Inflammatory macrophage treated with lipopolysaccharide for 1 hour (primary cell): ENCODE measurements around the gene PAX8.
A peak's percentile ranks its signal among the peaks of the same experiment; 100 is the strongest.
"Not testable (repeated sequence)": the region's sequence is repeated elsewhere in the genome, so short reads cannot be mapped to it uniquely, and the experiment has no call there.

ENCODE experiments used
- DNase-seq, 2 donors: peaks; one replicate each; pipeline ENCODE4 v3.0.0-alpha.2; 2020 to 2022

The PAX8 gene

DNA sequence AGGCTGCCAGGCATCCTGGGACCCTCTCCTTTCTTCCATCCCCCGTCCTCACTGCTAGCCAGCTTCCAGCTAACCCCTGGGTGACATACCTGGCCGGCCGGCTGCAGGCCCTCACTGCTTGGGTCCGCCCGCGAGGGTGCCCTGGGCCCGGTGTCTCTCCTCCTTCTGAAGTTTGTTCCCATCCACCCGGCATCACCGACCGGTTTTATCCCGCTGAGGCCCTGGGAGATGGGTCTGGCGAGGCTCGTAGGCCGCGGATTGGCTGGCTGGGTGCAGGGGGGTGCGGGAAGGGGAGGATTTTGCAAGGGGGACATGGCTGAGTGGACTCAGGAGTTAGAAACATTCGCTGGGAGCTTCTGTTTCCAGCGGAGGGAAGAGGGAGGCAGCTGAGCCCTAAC, at the start of gene PAX8:
Gene PAX8 (minus strand): TSS at position 180 of the 398 bp plus-strand sequence. CDS start 527 bp downstream, outside the sequence.
- no peak for DNase-seq

DNA sequence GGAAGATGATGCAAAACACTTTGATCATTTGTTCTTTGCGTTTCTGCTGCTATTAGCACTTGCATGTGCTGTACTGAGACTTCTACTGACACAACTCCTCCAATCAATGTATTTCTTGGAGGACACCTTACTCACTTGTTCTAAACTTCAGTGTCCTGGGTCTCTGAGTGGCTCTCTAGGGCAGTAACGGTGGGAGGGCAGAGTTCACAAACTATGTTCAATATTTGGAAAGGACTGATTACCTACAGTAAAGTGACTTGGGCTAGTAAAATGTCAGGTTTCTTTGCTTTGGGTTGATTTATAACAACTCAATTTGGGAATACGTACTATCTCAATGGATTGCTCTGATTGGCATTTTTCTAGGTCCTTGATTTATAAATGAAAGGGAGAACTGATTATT, 49.3 kb upstream of the PAX8 start:
- no peak for DNase-seq

DNA sequence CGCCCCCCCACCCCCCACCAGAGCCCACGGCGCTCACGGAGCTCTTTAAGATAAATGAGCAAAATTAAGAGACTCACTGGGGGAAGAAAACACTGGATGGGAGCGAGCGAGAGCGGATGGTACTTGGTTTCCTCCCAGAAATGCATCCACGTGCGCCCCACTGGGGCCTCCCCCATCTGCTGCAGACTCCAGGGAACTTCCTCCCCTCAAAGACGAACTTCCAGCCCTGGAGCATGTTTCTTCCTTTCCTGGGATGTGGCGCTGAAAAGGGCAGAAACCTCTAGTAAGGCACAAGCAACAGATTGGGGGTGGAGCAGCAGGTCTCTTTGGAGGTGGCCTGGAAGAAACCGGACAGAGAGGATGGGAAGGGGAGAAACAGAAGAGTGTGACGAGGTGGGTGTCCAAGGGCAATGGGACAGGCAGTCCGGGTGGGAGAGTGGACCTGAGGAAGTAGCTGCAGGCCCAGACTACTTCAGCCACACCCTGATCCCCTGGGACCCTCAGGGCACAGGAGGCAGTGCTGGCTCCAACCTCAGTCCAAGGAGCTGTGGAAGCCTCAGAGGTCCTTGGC, 46.5 kb upstream of the PAX8 start:
- DNase-seq = not testable (repeated sequence)

DNA sequence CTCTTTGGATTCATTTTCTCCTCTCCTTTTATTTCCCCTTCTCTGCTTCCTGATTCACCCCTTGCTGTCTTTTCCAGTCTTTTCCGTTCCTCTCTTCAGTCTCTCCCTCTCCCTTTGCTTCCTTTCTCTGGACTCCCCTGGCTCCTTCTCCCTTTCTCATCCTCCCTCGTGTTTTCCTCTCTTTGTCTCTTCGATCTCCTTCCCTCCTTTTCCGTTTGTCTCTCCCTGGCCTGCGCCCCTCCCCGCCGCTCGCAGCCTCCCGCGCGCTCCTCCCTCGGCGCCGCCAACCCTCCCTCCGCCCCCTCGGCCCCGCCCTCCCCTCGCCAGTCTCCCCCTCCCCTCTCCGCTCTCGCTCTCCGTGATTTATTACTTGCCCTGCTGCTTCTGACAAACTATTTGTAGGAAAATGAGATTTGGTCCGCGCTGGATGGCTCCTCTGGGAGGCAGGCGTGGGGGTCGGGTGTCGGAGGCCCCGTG, 46.0 kb upstream of the PAX8 start:
- DNase-seq = no peak

DNA sequence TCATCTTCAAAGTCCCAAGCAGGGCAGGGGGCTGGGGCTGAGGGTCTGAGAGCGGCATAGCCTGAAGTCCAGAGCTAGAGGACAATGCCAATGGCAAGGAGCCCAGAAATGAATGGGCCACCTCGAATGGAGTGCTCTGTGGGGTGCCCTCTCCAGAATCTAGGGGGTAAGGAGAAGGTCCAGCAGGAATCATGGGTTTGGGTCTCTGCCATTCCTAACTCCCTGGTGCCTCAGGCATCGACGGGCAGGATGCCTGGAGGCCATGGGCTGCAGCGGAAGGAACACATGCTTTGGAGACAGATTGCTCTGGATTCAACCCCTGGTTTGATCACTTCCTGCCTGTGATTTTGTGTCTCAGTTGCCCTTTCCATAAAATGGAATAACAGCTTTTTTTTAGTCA, 44.4 kb upstream of the PAX8 start:
- DNase-seq = not testable (repeated sequence)

DNA sequence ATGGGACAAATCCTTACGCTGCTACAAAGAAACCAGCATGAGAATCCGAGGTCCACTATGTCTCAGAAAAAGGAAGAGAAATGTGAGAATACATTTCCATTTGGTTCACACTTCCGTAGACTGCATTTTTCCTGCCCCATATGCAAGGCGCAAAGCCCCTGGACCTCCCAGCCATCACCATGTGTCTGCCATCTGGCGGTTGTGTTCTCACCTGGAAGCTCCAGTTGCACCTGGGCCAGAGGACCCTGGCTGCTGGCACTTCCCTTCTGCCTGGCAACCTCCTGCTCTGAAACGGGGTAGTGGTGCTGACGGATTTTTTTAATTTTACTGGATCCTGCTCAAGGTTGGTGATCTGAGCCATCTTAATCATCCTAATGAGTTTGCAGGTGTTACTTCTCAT, 41.4 kb upstream of the PAX8 start:
- DNase-seq = not testable (repeated sequence)

DNA sequence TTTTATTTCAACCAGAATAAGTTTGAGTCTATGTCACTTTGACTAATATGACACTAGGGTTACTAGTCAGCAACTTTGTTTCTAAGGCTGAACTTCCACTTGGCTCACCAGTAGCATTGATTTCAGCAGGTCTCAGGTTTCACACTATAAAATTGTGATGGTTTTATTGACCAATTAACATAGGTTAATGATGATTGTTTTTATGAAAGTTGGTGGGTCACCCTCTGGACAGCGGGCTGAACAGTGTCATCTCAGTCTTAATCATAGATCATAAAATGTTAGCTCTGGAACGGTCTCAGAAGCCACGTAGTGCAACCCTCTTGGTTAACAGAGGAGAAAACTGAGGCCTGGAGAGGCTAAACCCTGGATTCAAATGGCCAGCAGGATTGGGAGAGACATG, 40.2 kb upstream of the PAX8 start:
- not testable (repeated sequence) for DNase-seq

DNA sequence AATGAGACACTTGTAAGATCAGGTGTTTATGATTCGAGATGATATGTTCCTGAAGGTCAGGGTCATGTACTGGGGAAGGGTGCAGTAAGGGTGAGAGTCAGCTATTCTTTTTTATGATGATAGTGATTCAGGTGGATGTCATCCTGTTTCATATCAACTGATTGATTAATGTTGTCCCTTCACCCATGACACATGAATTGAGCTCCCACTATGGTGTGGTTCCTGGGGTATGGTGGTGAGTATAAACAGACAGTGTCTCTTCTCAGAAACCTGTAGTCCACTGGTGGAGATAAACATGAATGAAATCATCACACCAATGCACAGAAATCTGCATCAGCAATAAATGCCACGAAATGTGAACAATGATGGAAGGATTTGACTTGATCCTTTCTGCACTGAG, 37.4 kb upstream of the PAX8 start:
- DNase-seq = no peak

DNA sequence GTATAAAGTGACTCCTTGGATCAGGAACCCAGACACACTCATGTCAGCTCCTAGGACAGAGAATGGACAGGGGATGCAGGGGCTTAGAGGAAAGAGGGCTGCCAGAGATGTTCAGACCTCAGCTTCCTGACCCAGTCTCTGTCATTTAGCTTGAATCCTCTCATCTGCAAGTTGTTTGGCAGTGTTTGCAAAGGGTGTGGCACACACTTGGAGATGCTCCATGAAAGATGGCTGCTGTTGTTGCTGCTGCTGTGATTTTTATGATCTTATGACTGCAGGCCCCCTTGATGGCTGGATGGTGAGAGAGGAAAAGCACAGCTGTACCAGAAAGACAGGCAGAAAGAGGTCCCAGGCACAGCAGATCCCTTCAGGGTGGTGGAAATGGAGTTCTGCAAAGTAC, 35.9 kb upstream of the PAX8 start:
- DNase-seq = not testable (repeated sequence)

DNA sequence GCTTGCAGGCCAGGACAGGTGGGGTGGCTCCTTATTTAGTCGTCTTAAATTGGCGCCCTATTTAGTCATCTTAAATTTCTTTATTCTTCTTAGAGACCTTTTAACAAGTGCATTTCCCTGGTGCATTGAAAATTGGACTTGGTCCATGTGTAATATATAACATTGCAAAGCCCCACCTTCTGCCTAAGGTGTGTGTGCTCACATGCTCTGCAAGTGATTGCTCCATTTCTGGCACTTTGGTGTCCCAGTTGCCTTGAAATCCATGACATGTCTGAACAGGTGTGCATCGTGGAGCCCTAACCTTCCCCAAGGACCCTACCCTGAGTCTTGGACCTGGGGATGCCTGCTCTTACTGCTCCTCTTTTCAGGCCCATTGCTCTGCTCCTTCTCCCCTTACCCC, 35.5 kb upstream of the PAX8 start:
- not testable (repeated sequence) for DNase-seq

DNA sequence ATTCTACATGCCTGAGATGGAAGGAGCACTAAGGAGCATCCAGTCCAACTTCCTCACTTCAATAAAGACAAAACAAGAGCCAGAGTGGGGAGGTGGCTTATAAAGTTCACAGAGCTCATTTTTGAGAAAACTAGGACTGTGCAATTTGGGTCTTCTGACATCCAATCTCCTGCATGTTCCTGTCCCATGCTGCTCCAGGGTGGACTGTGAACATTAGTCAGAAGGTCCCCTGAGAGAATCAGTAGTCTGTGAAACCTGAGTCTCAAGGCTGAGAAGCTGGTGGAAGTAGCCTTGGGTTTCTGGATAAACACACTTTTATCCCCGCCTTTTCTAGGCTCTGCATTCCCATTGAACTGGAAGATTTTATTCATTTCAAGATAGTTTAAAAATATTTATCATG, 33.1 kb upstream of the PAX8 start:
- DNase-seq = not testable (repeated sequence)

DNA sequence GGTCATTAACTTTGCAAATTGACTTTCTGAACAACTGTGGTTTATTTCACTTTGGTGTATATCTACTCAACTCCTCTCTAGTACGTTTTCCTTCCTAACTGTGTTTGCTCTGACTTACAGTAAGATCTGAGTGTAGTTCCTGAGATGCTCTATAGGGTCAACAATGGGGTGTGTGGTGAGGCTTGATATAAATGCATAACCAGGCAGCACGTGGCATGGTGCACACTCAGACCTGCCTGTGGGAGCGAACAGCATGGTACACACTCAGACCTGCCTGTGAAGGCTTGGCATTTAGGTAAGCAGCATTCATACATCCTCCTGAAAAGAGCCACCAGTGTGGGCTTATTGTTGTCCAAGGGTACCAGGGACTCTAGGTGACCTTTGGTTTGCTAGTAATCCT, 32.5 kb upstream of the PAX8 start:
- not testable (repeated sequence) for DNase-seq

DNA sequence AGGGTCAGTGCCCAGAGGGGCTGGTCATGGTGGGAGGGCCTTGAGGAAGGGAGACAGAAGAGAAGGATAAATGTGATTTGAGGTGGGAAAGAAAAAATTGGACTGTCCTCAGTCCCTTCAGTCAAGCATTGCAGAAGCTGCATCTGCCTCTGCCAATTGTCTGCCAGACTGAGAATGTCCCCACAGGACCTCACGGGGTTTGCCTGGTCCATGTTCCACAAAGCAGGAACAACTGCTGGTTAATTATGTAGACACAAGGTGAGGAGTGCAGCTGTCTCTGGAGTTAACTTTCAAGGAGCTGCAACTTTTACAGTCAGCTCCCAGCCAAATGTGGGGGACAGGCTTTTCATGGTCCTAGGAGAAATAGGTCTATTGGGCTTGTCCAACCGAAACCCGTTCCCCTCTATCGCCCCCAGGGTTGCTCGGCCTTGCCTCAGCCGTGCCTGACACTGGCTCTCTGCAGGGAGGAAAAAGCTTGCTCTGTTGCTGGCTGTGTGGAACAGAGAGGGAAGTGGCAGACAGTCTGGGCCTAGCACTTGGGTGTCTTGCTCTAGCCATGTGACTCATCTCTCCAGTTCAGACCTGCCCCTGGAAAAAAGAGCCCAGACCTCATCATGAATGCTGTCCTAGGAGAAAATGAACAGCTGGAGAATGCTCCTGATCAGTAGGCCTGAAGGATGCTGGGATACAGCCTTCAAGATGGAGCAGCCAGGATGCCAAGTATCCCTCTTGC, 31.1 kb upstream of the PAX8 start:
- peak in 1 of 2 donors; percentile 48 for DNase-seq

DNA sequence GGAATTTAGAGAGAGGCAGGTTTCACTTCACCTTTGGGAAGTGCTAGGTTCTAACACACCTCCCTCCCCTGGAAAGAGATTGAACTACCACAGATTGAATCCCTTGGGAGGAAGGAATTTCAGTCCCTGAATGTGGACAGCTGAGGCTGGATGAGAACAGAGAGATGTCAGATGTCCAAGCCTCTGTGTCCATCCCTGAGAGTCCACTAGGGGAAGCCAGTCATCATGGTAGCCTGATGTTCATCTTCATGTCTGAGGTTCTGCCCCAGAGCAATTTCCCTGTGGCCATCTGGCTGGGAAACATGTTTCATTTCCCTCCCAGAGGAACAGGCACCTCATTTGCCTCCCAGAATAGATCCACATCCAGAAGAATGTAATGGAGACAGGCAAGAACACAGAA, 30.1 kb upstream of the PAX8 start:
- peak in 1 of 2 donors; percentile 8 for DNase-seq

DNA sequence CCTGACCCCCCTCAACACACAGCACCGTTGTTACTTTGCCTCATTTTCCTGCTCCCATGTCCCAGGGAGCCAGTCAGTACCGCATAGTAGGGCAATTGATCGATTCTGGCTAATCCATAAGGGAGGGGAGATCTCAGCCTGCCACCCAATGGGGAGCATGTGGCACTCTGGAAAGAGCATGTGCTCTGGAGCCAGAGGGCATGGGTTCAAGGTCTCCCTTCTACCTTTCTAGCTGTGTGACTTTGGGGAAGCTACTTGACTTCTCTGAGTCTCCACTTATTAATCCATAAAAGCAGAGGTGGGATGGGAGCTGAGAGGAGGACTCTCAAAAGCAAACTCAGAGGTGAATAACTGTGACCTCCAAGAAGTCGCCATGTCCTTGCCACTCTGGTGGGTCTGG, 27.5 kb upstream of the PAX8 start:
- DNase-seq = not testable (repeated sequence)

DNA sequence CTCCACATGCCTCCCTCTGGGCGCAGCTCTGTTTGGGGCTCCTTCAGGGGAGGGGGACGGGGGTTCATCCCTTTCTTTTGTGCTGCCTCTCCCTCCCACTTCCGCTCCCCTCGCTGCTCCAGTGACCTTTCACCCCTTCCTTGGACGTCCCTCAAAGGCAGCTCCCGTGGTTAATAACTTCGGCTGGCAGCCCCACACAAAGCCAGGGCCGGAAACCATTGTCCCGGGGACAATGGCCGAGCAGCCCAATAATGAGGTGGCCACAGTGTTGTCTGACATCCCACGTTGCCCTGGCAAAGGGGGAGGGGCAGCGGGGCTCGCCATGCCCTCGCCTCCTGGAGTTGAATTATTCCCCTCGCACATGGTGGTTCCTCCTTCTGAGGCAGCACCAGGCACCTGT, 27.0 kb upstream of the PAX8 start:
- not testable (repeated sequence) for DNase-seq

DNA sequence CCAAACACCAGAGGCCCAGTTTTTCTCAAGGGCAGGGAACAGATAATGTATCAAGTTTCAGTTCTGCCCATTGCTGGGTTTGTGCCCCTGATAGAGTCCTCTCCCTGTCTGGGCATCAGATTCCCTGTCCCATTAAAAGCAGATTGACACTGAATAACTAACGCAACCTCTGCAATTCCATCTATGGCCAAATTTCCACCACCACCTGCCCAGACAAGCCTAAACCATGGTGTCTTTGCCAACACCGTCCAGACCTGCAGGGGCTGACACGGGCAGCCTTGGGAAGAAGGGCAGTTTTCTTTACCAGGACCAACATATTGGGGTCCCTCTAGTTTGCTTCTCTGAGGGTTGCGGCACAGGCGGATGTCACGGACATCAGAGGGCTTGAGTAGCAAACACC, 26.4 kb upstream of the PAX8 start:
- DNase-seq = no peak

DNA sequence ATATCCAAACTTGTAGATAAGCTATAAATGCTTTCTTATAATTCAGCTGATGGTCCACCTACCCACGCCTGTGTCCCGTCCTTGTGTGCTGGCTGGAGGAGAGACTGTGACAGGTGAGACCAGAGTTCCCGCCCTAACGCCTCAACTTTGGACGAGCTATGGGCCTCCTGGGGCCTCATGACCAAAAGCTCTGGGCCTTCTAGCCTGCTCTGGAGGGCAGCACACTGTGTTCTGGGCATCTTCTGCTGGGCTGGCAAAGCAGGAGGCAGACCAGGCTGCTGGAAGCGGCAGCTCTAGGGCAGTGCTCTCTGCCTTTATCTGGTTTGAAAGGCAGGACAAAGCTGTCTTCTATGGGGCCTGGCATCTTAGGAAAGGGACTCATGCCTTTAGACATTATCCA, 26.0 kb upstream of the PAX8 start:
- DNase-seq = no peak

DNA sequence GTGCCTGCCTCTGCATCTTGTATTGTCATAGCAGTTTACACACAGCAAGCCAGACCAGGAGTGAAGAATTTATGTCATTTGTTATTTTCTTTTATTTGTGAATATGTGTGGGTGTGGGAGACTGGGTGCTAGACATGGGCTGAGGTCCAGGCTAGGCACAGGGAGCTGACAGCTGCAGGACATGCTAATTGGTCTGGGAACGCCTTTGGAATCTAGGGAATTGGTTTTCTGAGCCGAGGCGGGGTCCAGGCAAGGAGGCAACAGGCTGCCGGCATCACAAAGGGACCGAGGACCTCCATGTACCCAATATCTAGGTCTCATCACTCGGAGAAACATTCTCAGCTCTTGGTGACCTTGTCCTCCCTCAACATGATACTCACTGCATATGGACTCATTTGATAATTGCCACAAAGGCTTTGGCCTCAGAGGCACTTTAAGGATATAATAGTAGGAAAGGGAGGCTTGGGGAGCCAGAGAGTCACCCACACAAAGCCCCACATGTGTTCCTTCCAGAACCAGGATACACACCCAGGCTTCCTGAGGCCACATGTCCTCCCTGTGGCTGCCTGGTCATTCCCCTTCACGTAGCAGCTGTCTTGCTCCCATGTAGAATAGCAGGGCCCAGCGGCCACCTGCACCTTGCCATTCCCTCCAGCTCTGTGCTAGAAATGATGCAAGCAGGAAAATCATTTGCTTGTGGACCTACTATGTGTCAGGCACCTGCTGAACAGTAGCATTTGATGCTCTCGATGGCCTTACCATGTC, 23.7 kb upstream of the PAX8 start:
- not testable (repeated sequence) for DNase-seq

DNA sequence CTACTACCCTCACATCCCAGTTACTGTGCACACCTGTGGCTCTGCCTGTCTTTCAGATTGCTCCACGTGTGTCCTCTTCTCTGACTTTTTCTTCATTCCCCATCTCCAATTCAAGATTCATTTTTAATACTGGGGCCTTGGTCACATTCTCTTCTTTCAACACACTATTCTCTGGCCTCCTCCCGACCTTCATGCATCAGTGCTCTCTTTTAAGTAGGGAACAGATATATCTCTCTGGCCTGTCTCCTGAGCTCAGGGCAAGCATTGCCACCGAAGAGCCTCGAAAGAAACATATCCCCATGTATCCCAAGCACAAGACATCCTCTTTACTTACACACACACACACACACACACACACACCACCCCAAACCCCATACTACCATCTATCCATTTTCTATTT, 21.6 kb upstream of the PAX8 start:
- no peak for DNase-seq

DNA sequence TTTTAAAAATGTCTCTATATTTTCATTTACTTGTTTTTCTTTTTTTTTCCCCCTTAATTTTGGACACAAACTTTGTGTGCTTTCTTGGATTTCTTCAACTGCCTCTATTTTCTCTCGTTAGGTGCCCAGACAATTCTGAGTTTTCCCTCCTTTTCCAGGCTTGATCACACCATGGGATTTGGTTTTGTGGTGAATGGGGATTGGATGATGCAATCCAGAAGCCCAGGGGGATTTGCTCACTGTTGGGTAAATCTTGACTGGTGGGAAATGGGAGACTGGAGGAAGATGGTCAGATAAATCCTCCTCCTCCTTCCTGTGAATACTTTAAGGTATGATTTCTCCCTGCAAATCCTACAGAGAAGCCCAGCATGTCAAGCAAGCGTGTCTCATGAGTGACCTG, 19.5 kb upstream of the PAX8 start:
- DNase-seq = no peak

DNA sequence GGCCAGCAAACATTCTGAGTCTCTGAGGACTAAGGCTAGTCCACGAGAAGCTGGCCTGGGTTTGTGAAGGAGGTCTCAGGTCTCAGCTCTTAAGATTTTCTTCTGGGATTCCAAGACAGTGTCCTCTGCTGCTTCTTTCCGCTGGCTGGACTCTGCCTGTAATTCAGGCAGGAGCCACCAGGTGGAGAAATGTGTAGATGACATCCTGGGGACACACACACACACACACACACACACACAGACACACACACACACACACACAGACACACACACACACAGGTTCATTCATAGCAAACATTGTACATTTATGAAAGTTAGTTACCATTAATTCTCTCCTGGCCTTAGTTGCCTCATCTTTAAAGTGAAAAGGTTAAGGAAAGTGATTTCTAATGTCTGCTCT, 18.9 kb upstream of the PAX8 start:
- DNase-seq = peak; percentile 23 to 49

DNA sequence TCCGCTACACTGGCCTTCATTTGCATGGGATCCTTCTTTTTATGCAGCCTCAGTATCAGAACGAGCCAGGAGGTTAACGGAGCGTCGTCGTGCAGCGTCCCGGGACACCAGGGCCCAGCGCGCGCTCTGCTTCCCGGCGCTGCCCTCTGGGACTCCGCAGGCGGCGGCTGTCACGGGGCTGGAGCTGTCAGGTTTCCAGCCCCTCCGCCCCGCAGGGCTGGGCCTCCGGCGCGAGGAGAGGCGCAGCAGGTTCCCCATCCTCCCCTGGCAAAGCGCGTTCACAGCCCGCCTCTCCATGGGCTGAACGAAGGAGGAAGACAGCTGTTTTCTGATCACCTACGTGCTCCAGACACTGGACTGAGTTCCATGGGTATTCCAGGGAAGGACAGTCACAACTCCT, 12.5 kb upstream of the PAX8 start:
- no peak for DNase-seq

DNA sequence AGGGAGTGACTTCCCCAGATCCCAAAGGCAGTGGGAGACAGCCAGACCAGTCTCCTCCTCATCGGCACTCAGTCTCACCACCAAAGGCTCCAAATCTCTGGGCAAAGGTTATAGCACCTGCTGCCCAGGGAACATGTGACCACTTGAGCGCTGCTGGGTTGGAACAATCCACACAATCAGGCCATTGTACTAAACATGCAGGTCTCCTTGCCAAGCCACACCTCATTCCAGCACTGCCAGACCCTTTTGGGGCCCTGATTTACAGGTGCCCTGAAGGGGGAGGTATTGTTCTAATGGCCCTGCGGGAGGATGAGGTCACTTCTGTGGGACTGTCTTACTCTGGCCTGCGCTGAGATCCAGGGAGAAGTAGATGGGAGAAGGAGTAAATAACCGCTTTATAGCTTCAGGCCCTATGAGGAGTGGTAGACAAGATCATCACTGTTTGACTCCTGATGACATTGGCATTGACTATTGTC, 10.0 kb upstream of the PAX8 start:
- DNase-seq = not testable (repeated sequence)
